Measurements from ENCODE around the gene WRAP73. TPM values are rescaled to one million over a fixed set of nuclear protein-coding genes. Genes with fewer than 3 reads are reported as not detected.

Gene WRAP73
- polyA plus RNA-seq, 4 donors = 16.2 to 36.9 (median 29.3) TPM

- WGBS, 3 donors = 85 to 91% (median 85%) methylated on average over 15 to 18 of the region's 18 CpGs
- H3K4me1 ChIP-seq (ENCODE audit: control insufficient read depth in 3 of 3, insufficient read depth in 2 of 3, low read depth in 1 of 3, low read length in 2 of 3) = peaks cover 0 to 15% (median 5%) of the 10 kb centered on the region in 3 donors
- H3K27ac ChIP-seq (ENCODE audit: low read depth in 1 of 3, low read length in 2 of 3) = no peak overlapping the region
- FAIRE-seq (no peak), DNase-seq (no peak)
- peaks cover 3 to 9% (median 5%) of the 10 kb centered on the region in 3 donors for H3K27me3 ChIP-seq (ENCODE audit: control insufficient read depth in 3 of 3, insufficient read depth in 3 of 3, low read length in 3 of 3)
- H3K36me3 ChIP-seq (ENCODE audit: control insufficient read depth in 3 of 3, insufficient read depth in 2 of 3, low read depth in 1 of 3, low read length in 3 of 3) = no peaks in the 10 kb centered on the region
- no peak overlapping the region for H3K4me3 ChIP-seq (ENCODE audit: low read depth in 1 of 3, low read length in 3 of 3)
- H3K9me3 ChIP-seq (ENCODE audit: control insufficient read depth in 2 of 2, insufficient read depth in 1 of 2, low read depth in 1 of 2, low read length in 1 of 2) = peaks cover 0 to 9% of the 10 kb centered on the region in 2 donors
These were observed 42.2 kb downstream of the WRAP73 start for GRCh38 chr1:3607703-3608065.

DNA sequence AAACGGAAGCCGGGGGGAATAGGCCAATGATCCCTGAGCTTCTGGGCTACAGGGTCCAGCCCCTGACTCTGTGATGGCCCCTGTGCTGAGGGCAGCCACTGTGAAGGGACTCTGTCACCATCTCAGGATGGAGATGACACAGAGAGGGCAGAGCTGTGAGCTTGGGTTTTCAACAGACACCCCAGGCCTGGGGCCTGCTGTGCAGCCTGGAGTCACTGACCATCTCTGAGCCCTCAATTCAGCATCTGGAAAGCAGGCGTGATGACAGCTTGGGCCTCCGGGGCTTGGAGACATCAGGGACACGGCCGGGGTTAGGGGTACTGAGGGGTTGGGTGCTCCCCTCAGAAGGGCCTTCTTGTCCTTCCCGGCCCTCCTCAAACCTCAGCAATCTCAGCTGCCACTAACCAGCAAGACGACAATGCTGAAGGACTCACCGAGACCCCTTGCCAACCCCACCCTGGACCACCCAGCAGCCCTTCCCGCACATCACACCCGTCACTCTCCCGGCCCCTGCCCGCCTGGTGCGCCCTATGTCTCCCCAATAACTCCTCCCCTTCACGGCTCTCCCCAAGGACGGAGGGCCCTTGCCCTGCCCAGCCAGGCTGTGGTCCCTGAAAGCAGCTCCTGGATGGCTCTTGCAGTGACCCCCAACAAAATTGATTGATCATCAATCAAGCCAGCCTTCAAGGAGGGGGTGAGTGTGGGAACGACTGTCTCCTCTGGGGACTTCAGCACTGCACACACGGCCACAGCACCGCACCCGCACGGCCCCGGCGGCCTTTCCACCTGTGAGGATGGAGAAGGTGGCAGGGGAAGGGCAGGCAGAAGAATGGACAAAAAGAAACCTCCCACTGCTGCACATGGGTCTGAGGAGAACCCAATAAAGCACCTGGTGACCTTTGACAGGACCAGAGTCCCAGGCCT is 42.9 kb downstream of the WRAP73 start:
- Histone ChIP-seq H3K4me1 (ENCODE audit: control insufficient read depth in 3 of 3, insufficient read depth in 2 of 3, low read depth in 1 of 3, low read length in 2 of 3) (peaks cover 0 to 14% (median 5%) of the 10 kb centered on the region in 3 donors), H3K27me3 (ENCODE audit: control insufficient read depth in 3 of 3, insufficient read depth in 3 of 3, low read length in 3 of 3) (peaks cover 3 to 9% (median 4%) of the 10 kb centered on the region in 3 donors)
- no peak for FAIRE-seq

GRCh38 chr1:3604997-3605823 is 44.7 kb downstream of the WRAP73 start:
- no peak for DNase-seq
- WGBS, 3 donors = 82 to 94% (median 89%) methylated on average over 7 of the region's 7 CpGs
- H3K27ac ChIP-seq (ENCODE audit: low read depth in 1 of 3, low read length in 2 of 3) = no peak overlapping the region
- no peak for FAIRE-seq
- peaks cover 0 to 4% (median 3%) of the 10 kb centered on the region in 3 donors for H3K27me3 ChIP-seq (ENCODE audit: control insufficient read depth in 3 of 3, insufficient read depth in 3 of 3, low read length in 3 of 3)
- H3K36me3 ChIP-seq (ENCODE audit: control insufficient read depth in 3 of 3, insufficient read depth in 2 of 3, low read depth in 1 of 3, low read length in 3 of 3) = peaks cover 0 to 4% (median 0%) of the 10 kb centered on the region in 3 donors
- H3K4me1 ChIP-seq (ENCODE audit: control insufficient read depth in 3 of 3, insufficient read depth in 2 of 3, low read depth in 1 of 3, low read length in 2 of 3) = peaks cover 0 to 2% (median 0%) of the 10 kb centered on the region in 3 donors
- no peak overlapping the region for H3K4me3 ChIP-seq (ENCODE audit: low read depth in 1 of 3, low read length in 3 of 3)
- peaks cover 0 to 9% of the 10 kb centered on the region in 2 donors for H3K9me3 ChIP-seq (ENCODE audit: control insufficient read depth in 2 of 2, insufficient read depth in 1 of 2, low read depth in 1 of 2, low read length in 1 of 2)

More for the DNA sequence above, 42.9 kb downstream of the WRAP73 start:
- no peak for DNase-seq
- Histone ChIP-seq H3K4me3 (ENCODE audit: low read depth in 1 of 3, low read length in 3 of 3) (no peak overlapping the region), H3K36me3 (ENCODE audit: control insufficient read depth in 3 of 3, insufficient read depth in 2 of 3, low read depth in 1 of 3, low read length in 3 of 3) (no peaks in the 10 kb centered on the region), H3K9me3 (ENCODE audit: control insufficient read depth in 2 of 2, insufficient read depth in 1 of 2, low read depth in 1 of 2, low read length in 1 of 2) (peaks cover 0 to 9% of the 10 kb centered on the region in 2 donors), H3K27ac (ENCODE audit: low read depth in 1 of 3, low read length in 2 of 3) (no peak overlapping the region)
- 70 to 84% (median 73%) methylated on average over 21 to 23 of the region's 23 CpGs for WGBS, 3 donors

GRCh38 chr1:3604468-3604974 is 45.4 kb downstream of the WRAP73 start:
- Histone ChIP-seq H3K4me1 (ENCODE audit: control insufficient read depth in 3 of 3, insufficient read depth in 2 of 3, low read depth in 1 of 3, low read length in 2 of 3) (no peaks in the 10 kb centered on the region), H3K9me3 (ENCODE audit: control insufficient read depth in 2 of 2, insufficient read depth in 1 of 2, low read depth in 1 of 2, low read length in 1 of 2) (peaks cover 0 to 9% of the 10 kb centered on the region in 2 donors), H3K27me3 (ENCODE audit: control insufficient read depth in 3 of 3, insufficient read depth in 3 of 3, low read length in 3 of 3) (peaks cover 0 to 3% (median 1%) of the 10 kb centered on the region in 3 donors), H3K36me3 (ENCODE audit: control insufficient read depth in 3 of 3, insufficient read depth in 2 of 3, low read depth in 1 of 3, low read length in 3 of 3) (peaks cover 0 to 4% (median 0%) of the 10 kb centered on the region in 3 donors), H3K4me3 (ENCODE audit: low read depth in 1 of 3, low read length in 3 of 3) (no peak overlapping the region), H3K27ac (ENCODE audit: low read depth in 1 of 3, low read length in 2 of 3) (no peak overlapping the region)
- FAIRE-seq = no peak
- no peak for DNase-seq
- WGBS, 3 donors = 71 to 87% (median 84%) methylated on average over 6 to 8 of the region's 8 CpGs

GRCh38 chr1:3603571-3604467 is 46.1 kb downstream of the WRAP73 start:
- FAIRE-seq (no peak), DNase-seq (no peak)

DNA sequence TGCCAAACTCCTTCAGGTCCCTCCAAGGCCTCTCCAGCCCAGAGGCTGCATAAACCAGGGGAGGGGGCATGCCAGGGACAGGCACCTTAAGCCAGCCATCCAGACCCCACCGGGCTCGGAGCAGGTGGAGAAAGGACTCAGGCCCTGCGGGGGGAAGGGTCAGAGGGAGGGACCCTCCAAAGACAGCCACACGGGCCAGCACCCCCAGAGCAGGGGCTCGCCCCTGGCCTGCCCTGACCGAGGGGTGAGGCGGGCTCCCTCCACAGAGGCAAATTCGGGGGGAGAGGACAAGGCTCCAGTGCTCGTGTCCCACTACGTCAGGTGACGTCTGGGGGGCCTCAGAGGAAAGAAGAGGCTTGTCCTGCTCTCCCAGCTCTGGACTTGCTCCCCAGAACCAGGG is 46.7 kb downstream of the WRAP73 start:
- 90 to 94% (median 91%) methylated on average over 10 to 11 of the region's 11 CpGs for WGBS, 3 donors
- H3K36me3 ChIP-seq (ENCODE audit: control insufficient read depth in 3 of 3, insufficient read depth in 2 of 3, low read depth in 1 of 3, low read length in 3 of 3) = peaks cover 0 to 4% (median 0%) of the 10 kb centered on the region in 3 donors
- H3K4me3 ChIP-seq (ENCODE audit: low read depth in 1 of 3, low read length in 3 of 3) = no peak overlapping the region
- H3K4me1 ChIP-seq (ENCODE audit: control insufficient read depth in 3 of 3, insufficient read depth in 2 of 3, low read depth in 1 of 3, low read length in 2 of 3) = peaks cover 0 to 2% (median under 1%) of the 10 kb centered on the region in 3 donors
- no peak for FAIRE-seq
- no peak for DNase-seq
- H3K27me3 ChIP-seq (ENCODE audit: control insufficient read depth in 3 of 3, insufficient read depth in 3 of 3, low read length in 3 of 3) = no peaks in the 10 kb centered on the region
- H3K27ac ChIP-seq (ENCODE audit: low read depth in 1 of 3, low read length in 2 of 3) = no peak overlapping the region
- H3K9me3 ChIP-seq (ENCODE audit: control insufficient read depth in 2 of 2, insufficient read depth in 1 of 2, low read depth in 1 of 2, low read length in 1 of 2) = peaks cover 0 to 9% of the 10 kb centered on the region in 2 donors

More at GRCh38 chr1:3603571-3604467, 46.1 kb downstream of the WRAP73 start:
- 82 to 87% (median 84%) methylated on average over 28 to 29 of the region's 29 CpGs for WGBS, 3 donors
- Histone ChIP-seq H3K4me1 (ENCODE audit: control insufficient read depth in 3 of 3, insufficient read depth in 2 of 3, low read depth in 1 of 3, low read length in 2 of 3) (no peaks in the 10 kb centered on the region), H3K27ac (ENCODE audit: low read depth in 1 of 3, low read length in 2 of 3) (no peak overlapping the region), H3K4me3 (ENCODE audit: low read depth in 1 of 3, low read length in 3 of 3) (no peak overlapping the region), H3K9me3 (ENCODE audit: control insufficient read depth in 2 of 2, insufficient read depth in 1 of 2, low read depth in 1 of 2, low read length in 1 of 2) (peaks cover 0 to 9% of the 10 kb centered on the region in 2 donors), H3K27me3 (ENCODE audit: control insufficient read depth in 3 of 3, insufficient read depth in 3 of 3, low read length in 3 of 3) (peaks cover 0 to 3% (median 0%) of the 10 kb centered on the region in 3 donors), H3K36me3 (ENCODE audit: control insufficient read depth in 3 of 3, insufficient read depth in 2 of 3, low read depth in 1 of 3, low read length in 3 of 3) (peaks cover 0 to 4% (median 0%) of the 10 kb centered on the region in 3 donors)

DNA sequence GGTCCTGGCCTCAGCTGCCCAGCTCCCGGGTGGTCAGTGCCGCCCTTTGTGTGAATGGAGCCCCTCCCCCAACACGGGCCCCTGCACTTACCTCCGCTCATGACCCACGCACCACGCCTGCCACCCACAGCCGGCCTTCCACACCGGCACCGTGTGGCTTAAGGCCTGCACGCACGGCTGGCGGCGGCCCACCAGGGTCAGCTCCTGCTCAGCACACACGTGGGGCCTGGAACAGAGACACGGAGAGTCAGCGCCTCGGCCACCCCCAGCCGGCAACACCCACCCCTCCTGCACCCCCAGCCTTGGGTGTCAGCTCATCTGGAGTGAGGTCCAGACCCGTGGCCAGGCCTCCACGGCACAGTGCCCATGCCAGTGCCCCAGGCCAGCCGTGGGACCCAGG is 47.5 kb downstream of the WRAP73 start:
- H3K36me3 ChIP-seq (ENCODE audit: control insufficient read depth in 3 of 3, insufficient read depth in 2 of 3, low read depth in 1 of 3, low read length in 3 of 3) = peaks cover 0 to 4% (median 0%) of the 10 kb centered on the region in 3 donors
- no peak overlapping the region for H3K4me3 ChIP-seq (ENCODE audit: low read depth in 1 of 3, low read length in 3 of 3)
- FAIRE-seq = no peak
- no peaks in the 10 kb centered on the region for H3K27me3 ChIP-seq (ENCODE audit: control insufficient read depth in 3 of 3, insufficient read depth in 3 of 3, low read length in 3 of 3)
- no peak for DNase-seq
- 82 to 91% (median 87%) methylated on average over 20 to 21 of the region's 21 CpGs for WGBS, 3 donors
- peaks cover 0 to 9% of the 10 kb centered on the region in 2 donors for H3K9me3 ChIP-seq (ENCODE audit: control insufficient read depth in 2 of 2, insufficient read depth in 1 of 2, low read depth in 1 of 2, low read length in 1 of 2)
- no peak overlapping the region for H3K27ac ChIP-seq (ENCODE audit: low read depth in 1 of 3, low read length in 2 of 3)
- H3K4me1 ChIP-seq (ENCODE audit: control insufficient read depth in 3 of 3, insufficient read depth in 2 of 3, low read depth in 1 of 3, low read length in 2 of 3) = peaks cover 0 to 8% (median 5%) of the 10 kb centered on the region in 3 donors
